GM18526 (cell line): ENCODE data around the gene ELMO1.

Experiments used
- POLR2A ChIP-seq: IDR thresholded peaks from 3 replicates; pipeline ENCODE4 v1.6.1; 2011; ENCODE audit not compliant: insufficient read length; ENCODE audit errors: extremely low read depth

ELMO1 gene

DNA sequence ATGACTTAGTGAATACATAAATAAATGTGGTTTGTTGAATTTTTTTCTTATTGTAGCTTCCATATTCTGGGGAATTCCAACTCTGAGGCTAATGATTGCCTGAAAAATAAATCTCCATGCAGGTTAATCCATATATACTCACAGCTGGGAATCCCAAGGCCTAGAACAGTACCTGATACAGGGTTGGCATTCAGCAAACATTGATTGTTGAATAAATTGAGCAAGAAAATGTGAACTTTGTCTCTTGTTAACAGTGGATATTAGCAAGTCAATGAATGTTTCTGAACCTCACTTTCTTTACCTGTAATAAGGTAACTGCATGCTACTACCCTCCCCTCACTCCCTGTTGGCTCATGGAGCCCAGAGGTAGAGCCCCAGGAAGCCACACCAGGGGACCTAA is 470.8 kb downstream of the ELMO1 start:
- no peak for TF ChIP-seq POLR2A

GRCh38 chr7:36972140-36972518 is 476.5 kb downstream of the ELMO1 start:
- no peak for TF ChIP-seq POLR2A

GRCh38 chr7:36971515-36972139 is 477.0 kb downstream of the ELMO1 start:
- TF ChIP-seq POLR2A: no peak

GRCh38 chr7:36970551-36971514 is 477.8 kb downstream of the ELMO1 start:
- TF ChIP-seq POLR2A: no peak

- TF ChIP-seq POLR2A: no peak
Observed at GRCh38 chr7:36969376-36969775, 479.3 kb downstream of the ELMO1 start.

GRCh38 chr7:36967387-36967786 is 481.3 kb downstream of the ELMO1 start:
- TF ChIP-seq POLR2A: no peak

DNA sequence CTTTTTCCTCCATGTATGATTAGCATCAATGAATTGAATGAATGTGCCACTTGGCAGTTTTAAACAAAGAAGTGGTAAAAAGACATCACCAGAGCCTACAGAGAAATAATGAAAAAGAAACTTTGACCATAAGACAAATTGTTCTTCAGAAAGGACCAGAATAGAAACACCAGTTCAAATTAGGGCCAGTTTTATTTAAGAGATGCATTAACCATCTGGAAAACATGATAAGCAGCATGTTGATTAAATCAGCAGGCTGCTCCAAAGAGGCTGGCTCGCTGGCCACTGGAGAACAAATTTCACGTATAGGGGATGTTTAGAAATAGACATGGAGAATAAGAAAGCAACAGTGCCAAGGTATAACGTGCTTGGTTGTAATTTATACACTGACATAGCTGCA is 482.0 kb downstream of the ELMO1 start:
- TF ChIP-seq POLR2A: no peak

DNA sequence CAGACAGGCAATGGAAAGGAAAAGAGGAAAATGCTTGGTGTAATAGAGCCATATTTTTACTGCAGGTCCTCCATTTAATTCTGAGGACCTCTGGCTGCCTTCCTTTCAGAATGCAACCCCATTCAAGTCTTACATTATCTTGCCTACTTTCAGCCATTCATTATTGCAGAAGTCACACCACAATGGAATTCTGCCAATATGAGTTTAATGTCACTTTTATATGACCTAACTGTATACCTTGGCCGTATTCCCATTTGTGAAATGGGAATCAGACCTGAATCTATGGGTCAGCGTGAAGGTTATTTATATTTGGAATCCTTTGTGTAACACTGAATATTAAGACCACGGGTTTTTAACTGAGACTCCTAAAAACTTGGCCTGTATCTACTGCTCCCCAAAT is 482.6 kb downstream of the ELMO1 start:
- TF ChIP-seq POLR2A: no peak

- no peak for TF ChIP-seq POLR2A
Observed at GRCh38 chr7:36965625-36966024, 483.0 kb downstream of the ELMO1 start.

DNA sequence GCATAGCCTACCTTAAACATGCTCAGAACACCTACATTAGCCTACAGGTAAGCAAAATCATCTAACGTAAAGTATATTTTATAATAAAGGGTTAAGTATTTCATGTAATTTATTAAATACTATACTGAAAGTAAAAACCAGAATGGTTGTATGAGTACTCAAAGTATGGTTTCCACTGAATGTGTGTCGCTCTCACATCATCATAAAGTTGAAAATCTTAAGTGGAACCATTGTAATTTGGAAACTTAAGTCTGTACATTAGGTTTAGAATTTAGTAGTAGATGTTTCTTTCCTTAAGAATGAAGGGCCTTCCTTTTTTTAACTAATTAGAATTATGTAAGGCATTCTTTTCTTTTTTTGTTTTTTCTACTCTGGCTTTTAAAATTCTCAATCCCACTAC is 484.4 kb downstream of the ELMO1 start:
- TF ChIP-seq POLR2A: no peak

DNA sequence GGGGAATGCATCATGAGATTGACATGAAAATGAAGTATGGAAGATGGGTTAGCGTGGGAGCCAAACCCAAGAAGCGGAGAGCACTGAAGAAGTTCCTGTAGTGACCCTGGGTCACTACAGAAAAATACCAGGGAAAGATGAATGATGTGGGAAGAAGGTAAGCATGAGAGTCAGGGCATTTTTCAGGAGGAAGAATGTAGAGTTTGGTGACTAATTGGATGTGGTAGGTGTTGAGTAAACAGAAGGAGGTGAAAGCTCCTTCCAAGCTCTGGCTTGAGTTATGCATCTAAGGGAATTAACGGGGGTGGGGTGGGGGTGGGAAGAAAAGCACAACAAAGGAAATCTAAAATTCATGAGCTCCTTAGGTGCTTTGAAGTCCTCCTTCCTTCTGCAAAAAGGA is 486.3 kb downstream of the ELMO1 start:
- TF ChIP-seq POLR2A: no peak

GRCh38 chr7:36961693-36962092 is 487.0 kb downstream of the ELMO1 start:
- no peak for TF ChIP-seq POLR2A

DNA sequence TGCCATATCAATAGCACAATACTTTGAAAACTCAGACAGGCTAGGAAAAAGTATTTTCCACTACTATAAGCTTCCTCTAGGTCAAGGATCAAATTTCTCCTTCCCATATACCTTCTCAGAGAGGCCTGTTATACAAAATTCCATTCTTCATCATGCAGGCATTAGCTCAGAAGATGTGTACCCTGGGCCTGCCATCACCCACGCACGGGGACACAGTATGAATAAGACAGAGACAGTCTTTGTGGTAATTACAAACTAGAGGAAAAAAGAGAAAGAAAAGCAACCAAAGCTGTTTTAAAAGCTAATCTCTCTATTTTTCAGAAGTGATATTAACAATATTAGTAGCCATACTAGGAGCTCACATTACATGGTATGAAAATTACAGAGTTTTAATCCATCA is 487.6 kb downstream of the ELMO1 start:
- no peak for TF ChIP-seq POLR2A

GRCh38 chr7:36960105-36960504 is 488.6 kb downstream of the ELMO1 start:
- no peak for TF ChIP-seq POLR2A

- no peak for TF ChIP-seq POLR2A
Observed at GRCh38 chr7:36958111-36958733, 490.4 kb downstream of the ELMO1 start.

- TF ChIP-seq POLR2A: no peak
Observed at GRCh38 chr7:36957620-36958019, 491.0 kb downstream of the ELMO1 start.
